ENCODE results near the gene JPH3.
"Not testable (repeated sequence)": the region's sequence is repeated elsewhere in the genome, so short reads cannot be mapped to it uniquely, and the experiment has no call there.

Gene JPH3

DNA sequence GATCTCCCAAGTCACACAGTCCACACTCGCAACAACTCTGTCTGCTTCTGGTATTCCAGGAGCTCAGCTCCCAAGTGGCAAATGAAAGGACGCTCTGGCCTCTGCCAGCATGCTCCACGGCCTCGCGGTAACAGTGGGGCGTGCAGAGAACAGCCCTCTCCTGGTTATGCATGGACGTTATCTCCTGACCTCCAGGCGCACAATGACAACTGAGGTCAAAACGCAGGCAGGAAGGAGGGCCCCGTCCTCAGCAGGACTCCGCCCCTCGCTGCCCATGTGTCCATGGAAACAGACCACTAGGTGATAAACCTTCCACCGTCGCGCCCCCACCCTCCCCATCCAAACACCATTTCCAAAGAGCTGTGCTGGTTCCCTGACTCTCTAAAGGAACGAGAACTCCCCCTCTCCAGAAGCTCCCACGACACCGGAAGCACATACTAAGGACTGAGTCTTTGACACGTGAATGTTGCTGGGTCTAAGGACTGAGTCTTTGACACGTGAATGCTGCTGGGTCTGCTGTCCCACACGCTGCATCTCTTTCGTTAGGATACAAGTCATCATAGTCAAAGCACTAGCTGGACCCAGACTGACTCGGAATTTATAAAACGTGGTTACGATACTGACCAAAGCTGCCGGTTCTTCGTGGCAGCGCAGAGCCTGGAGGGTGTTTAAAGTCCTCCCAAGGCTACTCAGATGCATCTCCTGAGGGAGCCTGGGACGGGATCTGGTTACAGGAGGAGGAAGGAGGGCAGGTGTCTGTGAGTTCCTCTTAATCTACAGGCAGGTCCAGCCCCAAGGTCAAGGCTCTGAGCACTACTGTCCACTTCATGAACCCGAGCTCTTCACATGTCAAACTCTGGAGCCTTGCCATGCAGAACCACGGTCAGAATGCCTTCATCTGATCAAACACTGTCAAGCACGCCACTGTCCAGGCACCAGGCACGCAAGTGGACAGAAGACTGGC is 119.6 kb downstream of the JPH3 start:
- DNase-seq: no peak

DNA sequence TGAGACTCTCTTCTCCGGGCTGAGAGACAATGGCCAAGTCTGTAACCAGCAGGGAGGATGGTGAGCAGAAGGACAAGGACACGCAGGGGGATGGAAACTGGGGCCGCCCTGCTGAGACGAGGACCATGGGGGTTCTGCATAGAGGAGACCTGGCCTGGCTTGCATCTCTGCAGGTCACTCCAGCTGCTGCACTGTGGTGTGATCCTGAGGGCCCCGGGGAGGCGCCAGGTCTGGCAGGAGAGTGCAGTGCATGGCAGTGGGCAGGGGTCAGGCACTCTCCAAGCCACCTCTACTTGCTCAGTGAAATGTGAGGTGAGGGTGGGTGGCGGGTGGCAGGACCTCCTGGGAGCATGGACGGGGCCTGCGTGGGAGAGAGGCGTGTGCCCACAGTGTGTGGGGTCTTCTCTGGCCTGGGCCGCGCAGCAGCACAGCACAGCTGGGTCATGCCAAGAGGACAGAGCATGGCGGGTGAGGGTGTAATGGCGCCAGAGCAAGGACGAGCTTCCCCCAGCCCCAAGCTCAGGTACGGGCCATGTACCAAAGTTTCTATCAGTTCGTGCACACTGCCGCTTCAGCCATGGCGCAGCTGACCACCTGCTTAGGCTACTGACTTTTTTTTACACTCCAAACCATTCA is 120.4 kb downstream of the JPH3 start:
- no peak for DNase-seq

DNA sequence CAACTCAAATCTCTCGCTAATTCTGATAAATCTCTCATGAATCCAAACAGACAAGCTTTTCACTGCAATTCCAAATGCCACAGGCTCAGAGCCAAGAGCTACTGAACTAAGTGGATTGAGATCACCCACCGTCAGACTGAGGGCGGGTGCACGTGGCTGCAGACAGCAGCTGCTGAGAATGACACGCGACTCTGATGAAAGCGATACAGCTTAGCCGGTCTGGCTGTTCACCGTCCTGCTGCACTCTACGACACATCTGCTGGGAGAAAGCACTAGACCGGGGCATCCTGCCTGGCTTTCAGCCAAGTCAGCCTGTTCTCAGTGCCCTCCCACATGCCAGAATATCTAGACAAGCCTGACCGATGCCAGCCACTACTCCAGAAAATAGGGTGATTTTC is 120.9 kb downstream of the JPH3 start:
- peak; percentile 50 to 79 for DNase-seq

DNA sequence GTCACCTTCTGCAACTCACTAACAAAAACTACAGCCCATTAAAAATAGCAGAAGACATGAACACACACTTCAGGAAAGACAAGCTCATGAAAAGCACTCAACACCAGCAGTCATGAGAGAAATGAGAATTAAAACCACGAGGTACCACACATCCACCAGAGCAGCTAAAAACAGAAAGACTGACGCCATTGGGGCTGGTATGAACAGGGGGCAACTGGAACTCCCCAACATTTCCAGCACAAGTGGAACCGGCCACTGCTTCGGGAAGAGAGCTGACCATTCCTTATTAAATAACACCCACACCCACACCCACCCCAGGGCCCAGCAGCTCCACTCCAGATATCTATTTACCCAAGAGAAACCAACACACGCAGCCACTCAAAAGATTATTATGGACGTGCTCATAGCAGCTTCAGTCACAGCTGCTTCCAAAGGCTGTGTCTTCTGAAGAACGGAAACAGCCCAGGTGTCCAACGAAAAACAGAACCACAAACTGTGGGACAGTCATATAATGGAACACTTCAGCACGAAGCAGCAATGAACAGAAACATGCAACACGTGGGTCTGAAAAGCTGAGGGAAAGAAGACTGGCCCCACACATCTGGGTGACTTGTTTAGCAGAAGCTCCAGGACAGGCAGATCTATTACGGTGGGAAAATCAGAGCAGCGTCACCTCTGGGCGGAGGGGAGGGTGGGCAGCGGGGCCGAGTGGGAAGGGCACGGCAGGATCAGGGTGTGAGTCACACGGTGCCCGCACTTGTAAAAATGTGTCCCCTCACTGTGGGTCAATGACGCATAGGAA is 122.4 kb downstream of the JPH3 start:
- DNase-seq: no peak

DNA sequence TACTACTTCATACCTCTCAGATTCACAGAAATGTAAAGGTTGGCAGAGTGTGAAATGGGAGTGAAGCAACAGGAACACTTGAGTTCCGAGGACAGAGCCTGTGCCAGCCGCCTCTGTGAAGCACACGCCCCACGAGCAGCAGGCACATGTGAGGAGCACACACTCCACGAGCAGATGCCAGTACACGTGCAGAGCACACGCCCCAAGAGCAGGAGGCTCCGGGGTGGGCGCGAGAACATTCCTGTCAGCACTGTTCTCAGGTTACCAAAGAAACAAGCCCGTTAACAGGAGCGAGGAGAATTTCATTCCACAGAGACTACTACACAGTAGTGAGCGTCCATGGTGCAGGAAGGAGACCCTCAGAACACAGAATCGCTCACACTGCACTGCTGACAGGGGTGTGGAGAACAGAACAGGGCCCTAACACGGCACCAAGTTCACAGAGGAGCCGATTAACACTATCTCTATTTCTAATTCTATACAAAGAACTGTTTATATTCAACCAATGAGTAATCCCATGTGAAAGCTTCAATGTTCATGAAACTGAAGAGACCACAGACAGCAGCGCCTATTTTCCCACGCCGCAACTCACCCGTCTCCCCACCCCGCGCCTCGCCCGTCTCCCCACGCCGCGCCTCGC is 123.4 kb downstream of the JPH3 start:
- no peak for DNase-seq

DNA sequence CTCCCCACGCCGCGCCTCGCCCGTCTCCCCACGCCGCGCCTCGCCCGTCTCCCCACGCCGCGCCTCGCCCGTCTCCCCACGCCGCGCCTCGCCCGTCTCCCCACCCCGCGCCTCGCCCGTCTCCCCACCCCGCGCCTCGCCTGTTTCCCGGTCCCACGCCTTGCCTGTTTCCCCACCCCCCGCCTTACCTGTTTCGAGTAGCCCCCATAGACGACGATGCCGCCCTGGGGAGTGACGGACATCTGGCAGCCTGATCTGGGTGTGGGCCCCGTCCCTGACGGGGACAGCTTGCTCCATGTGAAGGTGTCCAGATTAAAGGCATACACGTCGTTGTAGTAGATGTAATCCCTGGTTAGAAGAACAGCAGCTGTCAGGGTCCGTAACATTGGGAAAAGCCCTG is 124.3 kb downstream of the JPH3 start:
- DNase-seq: not testable (repeated sequence)

DNA sequence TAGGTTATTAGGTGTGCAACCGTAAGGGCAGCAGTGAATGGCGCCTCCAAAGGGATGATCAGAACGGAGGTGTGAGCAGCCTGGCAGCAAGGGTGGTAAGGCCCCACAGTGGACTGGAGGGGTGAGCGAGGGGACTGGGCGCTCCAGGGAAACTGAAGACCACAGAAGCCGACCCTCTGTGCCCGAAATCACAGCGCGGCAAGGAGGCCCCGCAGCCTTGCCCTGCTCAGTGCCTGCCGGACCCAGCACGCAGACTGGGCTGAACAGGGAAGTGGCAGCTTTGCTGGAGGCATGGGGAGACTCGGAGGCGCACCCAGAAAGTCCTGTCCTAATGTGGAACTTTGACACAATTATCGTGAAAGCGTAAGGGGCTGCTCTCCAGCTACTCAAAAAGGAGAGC is 125.0 kb downstream of the JPH3 start:
- DNase-seq: no peak

DNA sequence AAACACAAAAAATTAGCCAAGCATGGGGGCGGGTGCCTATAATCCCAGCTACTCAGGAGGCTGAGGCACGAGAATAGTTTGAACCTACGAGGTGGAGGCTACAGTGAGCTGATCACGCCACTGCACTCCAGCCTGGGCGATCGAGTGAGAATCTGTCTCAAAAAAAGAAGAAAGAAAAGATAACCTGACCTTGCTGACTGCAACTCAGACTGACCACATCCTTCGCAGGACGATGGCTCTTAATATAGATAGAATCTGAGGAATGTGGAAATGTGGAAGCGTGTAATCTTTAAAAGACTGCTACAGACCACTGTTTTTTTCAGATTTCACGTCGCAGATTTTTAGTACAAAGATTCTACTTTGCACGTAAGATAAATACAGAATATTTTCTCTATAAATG is 125.7 kb downstream of the JPH3 start:
- no peak for DNase-seq

DNA sequence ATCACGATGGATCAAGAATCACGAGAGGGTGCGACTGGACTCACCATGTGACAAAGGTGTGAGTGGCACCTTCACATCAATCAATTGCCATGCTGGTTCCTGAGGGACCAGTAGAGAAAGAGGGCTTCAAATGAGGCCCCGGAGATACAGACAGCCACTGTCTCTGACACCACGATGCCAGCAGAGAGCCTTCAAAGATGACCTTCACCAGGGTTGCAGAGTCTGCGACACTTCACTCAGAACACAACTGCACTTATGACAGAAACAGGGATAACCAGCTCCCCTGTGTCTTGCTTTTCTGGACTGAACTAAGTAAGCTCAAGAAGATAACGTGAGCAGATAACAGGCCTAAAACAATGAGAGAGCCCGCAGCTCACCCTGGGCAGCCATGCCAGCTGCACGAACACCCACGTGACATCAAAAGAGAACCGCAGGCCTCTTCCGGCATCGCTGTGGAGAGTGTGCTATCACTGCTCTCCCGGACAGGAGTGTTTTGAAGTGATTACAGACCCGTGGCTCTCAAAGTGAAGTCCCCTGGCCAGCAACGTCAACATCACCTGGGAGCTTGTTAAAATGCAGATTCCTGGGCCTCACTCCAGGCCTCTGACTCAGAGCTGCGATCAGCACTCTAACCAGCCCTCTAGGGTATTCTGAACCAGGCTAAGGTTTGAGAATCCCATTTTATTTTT is 127.1 kb downstream of the JPH3 start:
- no peak for DNase-seq

DNA sequence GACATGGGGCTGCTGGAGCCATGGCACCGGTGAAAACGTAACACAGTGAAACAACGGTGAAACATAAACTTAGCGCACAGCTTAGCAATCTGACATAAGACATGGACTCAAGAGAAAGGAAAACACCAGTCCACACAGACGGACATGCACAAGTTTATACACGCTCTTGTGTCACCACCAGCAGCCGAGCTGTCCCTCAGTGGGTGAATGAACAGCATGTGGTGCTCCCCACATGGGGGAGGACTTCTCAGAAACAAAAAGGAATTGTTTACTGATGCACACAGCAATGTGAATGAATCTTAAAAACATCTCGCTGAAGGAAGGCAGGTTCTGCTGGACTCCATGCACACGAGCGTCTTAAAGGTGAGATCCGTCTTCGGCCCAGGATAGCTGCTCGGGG is 129.3 kb downstream of the JPH3 start:
- no peak for DNase-seq

DNA sequence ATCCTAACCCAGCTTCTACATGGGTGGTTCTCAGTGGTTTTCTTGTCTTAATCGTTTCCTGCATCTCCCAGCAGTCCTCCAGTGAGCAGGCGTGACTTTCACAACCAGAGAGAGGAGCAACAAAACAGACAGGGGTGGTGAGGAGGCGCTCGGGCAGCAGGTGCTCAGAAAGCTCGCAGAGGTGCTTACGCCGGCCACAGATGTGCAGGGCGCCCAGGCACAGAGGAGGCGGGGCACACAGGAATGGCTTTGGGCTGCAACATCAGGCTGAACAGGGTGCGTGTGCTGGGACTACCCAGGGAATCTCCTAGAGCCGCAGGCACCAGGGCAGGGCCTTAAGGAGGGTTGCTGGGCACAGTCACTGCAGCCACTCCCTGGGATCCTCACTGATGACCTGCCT is 130.9 kb downstream of the JPH3 start:
- no peak for DNase-seq

DNA sequence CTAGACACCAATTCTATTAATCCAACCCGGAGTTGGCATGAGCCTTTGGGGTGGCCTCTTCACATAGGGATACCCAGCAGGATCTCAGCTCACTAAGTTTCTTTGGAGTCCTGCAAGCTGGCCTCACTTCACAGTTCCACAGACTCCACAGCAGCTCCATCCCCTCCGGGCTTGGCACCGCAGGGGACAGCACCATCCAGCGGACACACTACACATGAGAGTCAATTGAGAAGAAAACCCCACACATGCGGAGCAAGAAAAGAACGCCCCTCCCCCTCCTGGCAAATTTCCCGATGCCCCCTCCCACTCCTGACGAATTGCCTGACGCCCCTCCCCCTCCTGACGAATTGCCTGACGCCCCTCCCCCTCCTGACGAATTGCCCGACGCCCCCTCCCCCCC is 132.3 kb downstream of the JPH3 start:
- no peak for DNase-seq

DNA sequence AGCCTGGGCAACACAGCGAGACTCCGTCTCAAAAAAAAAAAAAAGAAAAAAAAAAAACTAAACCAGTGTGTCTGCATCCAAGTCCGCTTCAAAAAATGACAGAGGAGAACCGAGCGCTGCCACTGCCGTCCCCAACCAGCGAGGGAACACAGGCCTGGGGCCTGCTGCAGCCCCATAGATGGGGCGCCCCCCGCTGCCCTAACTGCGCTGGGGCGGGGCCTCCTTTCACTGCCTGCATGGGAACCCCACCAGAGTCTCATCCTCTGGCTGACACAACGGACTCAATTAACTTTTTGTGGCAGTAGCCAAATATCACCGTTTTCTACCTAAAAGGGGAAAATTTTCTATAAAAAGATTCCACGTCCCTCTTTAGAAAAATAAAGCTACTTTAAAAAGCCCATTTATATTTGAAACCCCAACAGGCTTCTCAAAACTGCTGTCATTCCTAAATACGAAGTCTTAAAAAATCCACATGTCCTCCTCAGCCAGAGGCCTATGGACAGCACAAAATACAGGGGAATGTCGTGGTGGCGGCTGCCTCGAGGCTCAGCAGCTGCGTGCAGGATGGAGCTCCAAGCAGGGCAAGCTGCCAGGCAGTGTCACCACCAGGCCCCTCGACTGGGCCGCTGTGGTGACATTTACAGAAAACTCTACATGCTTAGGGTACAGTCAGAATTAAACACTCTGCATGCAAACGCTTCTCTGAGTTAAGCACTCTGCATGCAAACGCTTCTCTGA is 133.1 kb downstream of the JPH3 start:
- DNase-seq: no peak

DNA sequence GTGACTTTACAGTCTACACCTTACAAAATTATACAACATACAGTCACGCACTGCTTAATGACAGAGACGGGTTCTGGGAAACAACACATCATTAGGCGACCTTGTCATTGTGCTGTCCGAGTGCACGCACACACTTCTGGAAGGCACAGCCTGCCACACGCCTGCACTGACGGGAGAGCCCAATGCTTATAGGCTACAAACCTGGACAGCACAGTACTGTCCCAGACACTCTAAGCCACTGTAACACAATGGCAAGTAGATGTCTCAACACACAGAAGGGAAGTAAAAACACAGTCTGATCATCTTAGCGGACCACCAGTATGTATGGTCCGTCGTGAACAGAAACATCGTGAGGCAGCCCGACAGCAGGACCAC is 133.7 kb downstream of the JPH3 start:
- no peak for DNase-seq

DNA sequence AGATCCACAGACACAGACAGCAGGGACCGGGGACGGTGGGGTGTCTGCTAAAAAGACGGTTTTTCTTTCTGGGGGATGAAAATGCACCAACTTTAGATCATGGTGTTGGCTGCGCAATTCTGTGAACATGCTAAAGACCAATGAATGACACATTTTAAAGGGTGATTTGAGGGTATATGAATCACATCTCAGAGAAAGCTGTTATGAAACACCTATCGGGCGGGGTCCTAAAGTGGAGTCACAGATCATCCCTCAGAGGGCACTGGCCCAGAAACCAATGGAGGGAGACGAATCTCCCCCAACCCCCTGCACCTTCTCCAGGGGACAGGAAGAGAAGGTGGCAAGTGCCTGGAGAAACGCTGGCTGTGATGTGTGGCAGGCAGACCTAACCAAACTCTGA is 137.5 kb downstream of the JPH3 start:
- no peak for DNase-seq

DNA sequence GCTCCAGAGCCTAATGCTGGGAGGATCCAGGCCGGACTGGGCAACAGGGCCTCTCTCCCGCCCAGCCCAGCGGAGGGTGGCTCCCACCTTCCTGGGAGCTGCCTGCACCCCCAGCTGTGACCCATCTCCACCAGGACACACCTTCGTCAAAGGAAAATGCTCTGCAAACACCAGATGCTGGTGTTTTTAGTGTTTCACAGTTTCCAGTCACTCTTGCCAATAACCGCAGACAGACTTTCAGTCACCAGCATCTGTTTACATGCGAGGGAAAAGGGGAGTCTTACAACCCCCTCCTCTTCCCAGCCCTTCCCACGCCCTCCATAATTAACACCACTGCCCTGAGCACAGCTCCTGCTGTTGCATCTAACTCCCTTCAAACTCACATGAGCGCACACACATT is 138.1 kb downstream of the JPH3 start:
- DNase-seq: peak in 1 of 2 experiments; percentile 56

DNA sequence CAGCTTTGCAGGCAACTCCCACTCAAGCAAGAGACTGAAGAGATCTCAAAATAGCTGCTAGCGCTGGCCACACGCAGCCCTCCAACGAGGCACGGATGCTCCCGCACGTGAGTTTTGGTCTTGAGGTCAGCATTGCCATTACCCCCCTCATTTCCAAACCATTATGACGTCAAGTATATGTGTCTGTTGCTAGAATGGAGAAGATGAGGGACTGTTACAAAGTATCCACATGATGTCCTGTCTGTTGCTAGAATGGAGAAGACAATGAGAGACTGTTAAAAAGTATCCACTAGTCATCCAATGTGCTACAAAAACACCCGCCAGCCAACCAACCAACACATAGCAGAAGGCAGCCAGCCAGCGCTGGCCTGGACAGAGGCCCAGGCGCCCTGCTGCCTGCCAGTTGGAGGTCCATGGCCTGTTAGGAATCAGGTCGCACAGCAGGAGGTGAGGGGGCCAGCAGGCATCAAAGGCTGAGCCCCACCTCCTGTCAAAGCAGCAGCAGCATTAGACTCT is 138.7 kb downstream of the JPH3 start:
- DNase-seq: peak in 1 of 2 experiments; percentile 66

DNA sequence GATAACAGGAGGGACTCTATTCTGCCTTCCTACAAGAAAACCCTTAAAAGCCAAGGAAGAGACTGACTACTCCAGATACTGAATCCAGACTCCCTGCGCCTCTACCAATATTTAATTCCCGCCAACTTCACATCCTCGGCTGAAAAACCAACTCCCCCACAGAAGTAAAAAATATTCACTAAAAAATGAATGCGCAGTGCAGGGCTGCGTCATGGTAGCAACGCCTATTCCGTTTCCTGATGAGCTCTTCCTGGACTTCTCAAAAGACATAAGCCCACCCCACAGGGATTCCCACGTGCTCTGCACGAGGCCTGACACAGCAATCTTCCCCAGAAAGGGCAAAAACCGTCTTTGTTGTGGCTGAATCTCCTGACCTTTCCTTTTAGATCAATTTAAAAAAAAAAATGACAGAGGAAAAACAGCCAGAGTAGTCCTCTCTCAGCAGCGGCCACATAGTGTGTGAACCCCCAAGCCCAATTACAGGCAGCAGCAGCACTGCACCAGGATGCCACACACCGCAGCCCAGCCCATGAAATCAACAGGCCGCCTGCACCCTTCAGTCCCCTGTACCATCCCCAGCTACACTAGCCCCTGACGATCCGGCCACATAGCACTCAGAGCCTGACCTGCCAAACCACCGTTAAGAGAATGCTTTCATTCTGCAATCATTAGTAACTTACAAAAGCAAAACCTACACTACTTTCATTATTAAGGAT is 139.6 kb downstream of the JPH3 start:
- DNase-seq: no peak

DNA sequence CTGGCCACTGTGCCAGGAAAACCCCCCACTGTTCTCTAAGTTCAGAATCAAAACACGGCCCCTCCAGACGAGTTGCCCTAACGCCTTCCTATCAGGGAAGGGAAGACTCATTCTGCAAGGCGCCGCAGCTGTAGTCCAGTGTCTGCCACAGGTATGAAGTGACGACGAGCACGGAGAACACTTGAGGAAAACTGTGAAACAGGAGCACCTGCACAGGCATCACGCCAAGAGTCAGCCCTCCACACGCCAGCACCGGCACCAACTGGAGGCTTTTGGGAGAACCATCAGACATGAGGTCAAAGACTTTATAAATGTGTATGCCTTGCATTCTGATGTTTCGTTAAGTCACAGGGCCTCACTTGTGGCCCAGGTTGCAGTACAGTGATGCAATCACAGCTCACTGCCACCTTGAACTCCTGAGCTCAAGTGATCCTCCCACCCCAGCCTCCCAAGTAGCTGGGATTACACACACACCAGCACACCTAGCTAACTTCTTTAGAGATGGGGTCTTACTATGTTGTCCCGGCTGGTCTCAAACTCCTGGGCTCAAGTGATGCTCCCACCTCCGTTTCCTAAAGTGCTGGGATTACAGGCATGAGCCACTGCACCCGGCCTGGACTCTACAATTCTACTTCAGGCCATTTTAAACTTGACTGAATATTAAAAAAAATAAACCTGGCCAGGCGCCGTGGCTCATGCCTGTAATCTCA is 140.6 kb downstream of the JPH3 start:
- no peak for DNase-seq

Data from NCI-H446 (cell line).